OCI-LY7 (cell line): ENCODE measurements around the gene NACC2.
"Not testable (repeated sequence)": the region's sequence is repeated elsewhere in the genome, so short reads cannot be mapped to it uniquely, and the experiment has no call there.

ENCODE experiments used
- EZH2phosphoT487 ChIP-seq: fragments of 200-600 bp; sonication (generic); IDR thresholded peaks from 2 replicates; pipeline ENCODE4 v1.6.1; 2018; ENCODE audit warnings: low read depth, borderline replicate concordance, mild to moderate bottlenecking, mixed run types, antibody characterized with exemption, low read length, moderate library complexity, mixed read lengths
- TF ChIP-seq, protein P1 (sequence below): fragments of 200-600 bp; sonication (generic); conservative IDR thresholded peaks from 2 replicates; pipeline ENCODE4 v1.5.1; 2014; ENCODE audit warnings: mild to moderate bottlenecking, antibody characterized with exemption, low read length, moderate library complexity, mixed read lengths

DNA sequence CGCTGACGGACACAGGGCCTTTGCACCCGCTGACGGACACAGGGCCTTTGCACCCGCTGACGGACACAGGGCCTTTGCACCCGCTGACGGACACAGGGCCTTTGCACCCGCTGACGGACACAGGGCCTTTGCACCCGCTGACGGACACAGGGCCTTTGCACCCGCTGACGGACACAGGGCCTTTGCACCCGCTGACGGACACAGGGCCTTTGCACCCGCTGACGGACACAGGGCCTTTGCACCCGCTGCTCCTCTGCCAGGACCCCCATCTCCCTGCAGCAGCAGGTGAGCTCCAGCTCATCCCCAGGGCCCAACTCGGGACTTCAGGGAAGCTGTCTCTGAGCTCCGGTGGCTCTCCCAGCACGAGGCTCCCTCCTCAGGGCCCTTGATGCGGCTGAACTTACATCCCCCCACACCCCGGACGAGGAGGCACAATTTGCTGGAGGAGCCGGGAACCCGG, 6.6 kb upstream of the NACC2 start:
- TF ChIP-seq, protein P1, sequence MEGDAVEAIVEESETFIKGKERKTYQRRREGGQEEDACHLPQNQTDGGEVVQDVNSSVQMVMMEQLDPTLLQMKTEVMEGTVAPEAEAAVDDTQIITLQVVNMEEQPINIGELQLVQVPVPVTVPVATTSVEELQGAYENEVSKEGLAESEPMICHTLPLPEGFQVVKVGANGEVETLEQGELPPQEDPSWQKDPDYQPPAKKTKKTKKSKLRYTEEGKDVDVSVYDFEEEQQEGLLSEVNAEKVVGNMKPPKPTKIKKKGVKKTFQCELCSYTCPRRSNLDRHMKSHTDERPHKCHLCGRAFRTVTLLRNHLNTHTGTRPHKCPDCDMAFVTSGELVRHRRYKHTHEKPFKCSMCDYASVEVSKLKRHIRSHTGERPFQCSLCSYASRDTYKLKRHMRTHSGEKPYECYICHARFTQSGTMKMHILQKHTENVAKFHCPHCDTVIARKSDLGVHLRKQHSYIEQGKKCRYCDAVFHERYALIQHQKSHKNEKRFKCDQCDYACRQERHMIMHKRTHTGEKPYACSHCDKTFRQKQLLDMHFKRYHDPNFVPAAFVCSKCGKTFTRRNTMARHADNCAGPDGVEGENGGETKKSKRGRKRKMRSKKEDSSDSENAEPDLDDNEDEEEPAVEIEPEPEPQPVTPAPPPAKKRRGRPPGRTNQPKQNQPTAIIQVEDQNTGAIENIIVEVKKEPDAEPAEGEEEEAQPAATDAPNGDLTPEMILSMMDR: not testable (repeated sequence)
- TF ChIP-seq EZH2phosphoT487: not testable (repeated sequence)
